HG03520 (cell line): ENCODE data around the gene ARID3B.
A peak's percentile ranks its signal among the peaks of the same experiment; 100 is the strongest.

Experiments
- ATAC-seq: cut with Tn5 transposase; IDR thresholded peaks from one replicate; pipeline ENCODE4 v1.9.1; 2021; ENCODE audit warnings: mild to moderate bottlenecking, moderate library complexity; ENCODE audit not compliant: unreplicated experiment

The ARID3B gene

GRCh38 chr15:74599156-74599555, 58.1 kb downstream of the ARID3B start:
- ATAC-seq, result no peak

- ATAC-seq, result no peak
Measured at GRCh38 chr15:74603026-74603788, 62.2 kb downstream of the ARID3B start.

DNA sequence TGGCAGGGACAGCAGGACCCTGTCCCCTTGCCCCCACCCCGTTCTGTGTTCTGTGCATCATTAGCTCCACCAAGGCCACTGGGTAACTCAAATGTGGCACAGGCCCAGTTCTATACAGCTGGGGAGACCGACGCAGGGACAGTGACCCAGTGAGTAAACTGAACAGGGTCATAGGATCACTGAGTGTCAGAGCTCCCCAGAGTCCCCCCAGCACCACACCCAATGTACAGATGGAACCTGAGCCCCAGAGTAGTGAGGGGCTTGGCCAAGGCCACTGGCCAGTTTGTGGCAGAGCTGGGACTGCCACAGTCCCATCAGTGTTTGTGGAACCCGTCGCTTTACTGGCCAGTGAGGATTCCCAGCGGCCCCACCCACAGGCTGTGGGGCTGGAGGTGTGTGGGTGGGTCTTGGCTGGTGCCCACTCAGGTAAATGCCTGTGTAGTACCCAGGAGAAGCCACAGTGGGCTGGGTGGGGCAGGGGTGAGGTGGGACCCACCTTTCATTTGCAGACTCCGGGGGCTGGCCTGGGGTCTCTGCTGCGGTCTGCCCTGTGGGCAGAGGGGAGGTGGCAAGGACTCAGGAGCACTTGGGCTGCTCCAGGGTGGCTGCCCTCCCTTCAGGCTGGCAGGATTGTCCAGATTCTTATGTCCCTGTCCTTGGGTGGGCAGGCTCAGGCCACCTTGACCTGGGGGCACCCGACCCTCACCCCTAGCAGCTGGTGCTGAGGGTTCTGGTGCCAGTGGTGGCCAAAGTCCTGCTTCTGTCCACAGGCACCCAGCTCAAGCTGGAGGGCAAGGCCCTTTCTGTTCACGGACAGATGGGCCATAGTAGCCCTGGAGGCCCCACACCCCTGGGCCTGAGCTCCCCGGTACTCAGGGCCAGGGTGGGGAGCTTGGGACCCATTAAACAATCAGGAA, 63.0 kb downstream of the ARID3B start:
- ATAC-seq, result no peak

- ATAC-seq, result no peak
Measured at GRCh38 chr15:74604983-74605794, 64.2 kb downstream of the ARID3B start.

DNA sequence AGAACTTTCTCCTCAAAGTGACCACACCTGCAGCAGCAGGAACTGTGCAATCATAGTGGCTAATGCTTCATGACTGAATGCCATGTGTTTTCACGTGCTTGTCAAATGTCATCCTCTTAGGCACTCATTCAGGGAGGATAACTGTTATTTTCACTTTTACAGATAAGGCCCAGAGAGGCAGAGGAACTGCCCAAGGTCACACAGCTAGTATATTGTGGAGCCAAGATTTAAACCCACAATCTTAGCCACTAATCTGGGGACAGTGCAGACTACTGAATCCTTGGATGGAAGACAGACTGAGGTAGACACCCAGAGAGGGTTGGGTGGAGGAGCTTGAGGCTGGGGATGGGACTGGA, 64.8 kb downstream of the ARID3B start:
- ATAC-seq, result no peak

DNA sequence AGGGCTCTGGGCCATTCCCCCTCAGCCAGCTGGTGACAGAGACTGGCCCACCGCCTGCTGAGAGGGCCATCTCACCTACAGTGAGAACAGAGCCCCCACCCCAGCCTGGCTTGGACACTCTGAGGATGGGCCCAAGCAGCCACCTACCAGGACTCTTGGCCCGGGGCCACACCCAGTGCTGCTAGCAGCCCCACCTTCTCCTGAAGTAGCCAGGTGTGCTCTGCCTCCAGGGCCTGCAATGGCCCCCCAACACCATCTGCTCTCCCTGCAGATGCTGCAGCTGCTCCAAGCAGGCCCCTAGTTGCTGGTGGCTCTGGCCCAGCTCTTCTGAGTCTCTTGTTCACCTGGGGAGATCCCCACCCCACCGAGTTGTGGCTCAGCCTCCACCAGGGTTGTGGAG, 67.8 kb downstream of the ARID3B start:
- no peak for ATAC-seq

DNA sequence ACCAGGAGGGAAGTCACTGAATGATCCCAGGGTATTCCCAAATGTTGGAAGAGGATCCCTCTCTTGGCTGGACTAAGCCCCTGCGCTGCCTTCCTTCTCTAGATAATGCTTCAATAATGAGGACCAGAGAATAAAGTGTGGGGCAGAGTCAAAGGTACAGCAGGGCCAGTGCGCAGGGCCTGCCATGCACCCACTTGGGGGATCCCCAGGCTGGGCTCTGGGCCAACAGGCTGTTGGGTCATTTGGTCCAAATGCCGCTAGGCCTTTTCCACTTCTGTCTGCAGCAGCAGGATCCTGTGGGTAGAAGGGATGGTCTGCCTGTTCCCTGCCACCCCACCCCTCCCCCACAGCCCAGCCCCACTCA, 68.9 kb downstream of the ARID3B start:
- no peak for ATAC-seq

GRCh38 chr15:74610302-74610951, 69.4 kb downstream of the ARID3B start:
- ATAC-seq, result no peak

- no peak for ATAC-seq
Measured at GRCh38 chr15:74611341-74611740, 70.3 kb downstream of the ARID3B start.

DNA sequence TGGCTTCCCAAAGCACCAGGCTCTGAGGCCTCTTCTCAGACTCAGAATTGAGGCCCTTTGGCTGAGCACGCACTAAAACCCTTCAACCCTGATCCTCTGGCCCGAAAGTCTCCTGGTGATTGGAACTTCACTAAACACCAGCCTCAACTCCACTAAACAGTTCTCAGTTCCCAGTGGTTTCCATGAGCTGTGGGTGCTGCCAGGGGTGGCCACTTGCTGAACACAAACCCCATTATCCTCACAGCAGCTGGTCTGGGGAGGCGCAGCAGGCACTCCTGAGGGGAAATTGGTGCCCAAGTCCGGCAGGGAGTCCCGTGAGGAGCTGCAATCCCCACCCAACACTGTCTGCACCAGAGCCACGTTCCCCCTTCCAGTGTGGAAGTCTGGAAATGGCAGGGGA, 70.8 kb downstream of the ARID3B start:
- no peak for ATAC-seq

GRCh38 chr15:74612677-74613076, 71.7 kb downstream of the ARID3B start:
- no peak for ATAC-seq

DNA sequence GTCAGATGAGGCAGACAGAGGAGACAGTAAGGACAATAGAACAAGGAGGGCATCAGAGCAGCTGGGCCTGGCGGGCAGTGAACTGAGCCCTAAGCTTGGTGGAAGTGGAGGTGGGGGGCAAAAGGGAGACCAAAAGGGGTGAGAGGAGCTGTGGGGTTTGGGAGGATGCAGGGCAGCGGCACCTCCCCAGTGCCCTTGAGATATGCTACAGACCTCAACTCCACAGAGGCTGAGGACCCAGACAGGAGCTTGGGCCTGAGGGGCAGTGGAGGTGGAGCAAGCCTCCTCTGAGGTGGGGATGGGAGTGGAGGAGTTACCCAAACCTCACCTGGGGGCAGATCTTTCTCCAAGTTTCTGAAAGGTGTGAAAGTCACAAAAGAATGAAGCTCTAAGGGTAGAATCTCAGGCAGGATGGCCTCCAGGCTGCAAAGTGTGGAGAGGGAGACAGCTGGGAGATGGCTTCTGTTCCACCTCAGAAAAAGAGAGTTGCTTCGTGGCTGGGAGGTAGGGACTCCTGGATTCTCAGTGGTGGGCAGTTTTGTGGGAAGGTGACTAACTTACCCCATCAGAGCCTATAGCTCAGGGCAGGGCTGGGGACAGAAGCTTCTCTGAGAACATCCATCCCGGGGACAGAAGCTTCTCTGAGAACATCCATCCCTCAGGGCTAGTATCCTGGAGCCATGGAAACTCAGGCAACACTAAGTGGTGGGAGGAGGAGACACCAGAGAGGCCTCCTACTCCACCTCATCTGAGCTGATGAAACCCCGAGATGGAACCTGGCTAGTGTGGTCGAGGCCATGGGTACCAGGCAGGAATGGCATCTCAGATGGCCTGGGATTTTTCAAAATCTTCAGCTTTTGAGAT, 72.3 kb downstream of the ARID3B start:
- ATAC-seq, result no peak

DNA sequence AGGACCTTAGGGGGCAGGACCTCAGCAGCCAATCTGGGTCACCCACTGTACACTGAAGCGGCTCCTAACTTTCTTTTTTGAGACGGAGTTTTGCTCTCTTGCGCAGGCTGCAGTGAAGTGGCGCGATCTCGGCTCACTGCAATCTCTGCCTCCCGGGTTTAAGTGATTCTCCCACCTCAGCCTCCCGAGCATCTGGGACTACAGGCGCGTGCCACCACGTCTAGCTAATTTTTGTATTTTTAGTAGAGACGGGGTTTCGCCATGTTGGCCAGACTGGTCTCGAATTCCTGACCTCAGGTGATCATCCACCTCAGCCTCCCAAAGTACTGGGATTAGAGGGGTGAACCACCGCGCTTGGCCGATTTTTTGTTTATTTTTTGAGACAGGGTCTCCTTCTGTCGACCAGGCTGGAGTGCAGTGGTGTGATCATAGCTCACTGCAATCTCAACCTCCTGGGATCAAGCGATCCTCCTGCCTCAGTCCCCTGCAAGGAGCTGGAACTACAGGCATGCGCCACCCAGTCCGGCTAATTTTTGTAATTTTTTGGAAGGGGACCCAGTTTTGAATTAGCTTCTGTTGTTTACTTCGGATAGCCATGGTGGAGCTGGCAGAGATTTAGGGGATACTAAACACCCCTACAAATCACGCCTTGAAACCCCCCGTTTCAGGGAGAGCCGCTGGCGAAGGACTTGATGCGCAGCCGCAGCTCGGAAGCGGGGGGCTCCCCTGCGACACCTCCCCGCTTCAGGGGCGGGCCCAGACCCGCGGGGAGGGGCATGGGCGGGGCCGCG, 73.1 kb downstream of the ARID3B start:
- no peak for ATAC-seq

- ATAC-seq, result peak; percentile 34
Measured at GRCh38 chr15:74614744-74615507, 73.9 kb downstream of the ARID3B start.

DNA sequence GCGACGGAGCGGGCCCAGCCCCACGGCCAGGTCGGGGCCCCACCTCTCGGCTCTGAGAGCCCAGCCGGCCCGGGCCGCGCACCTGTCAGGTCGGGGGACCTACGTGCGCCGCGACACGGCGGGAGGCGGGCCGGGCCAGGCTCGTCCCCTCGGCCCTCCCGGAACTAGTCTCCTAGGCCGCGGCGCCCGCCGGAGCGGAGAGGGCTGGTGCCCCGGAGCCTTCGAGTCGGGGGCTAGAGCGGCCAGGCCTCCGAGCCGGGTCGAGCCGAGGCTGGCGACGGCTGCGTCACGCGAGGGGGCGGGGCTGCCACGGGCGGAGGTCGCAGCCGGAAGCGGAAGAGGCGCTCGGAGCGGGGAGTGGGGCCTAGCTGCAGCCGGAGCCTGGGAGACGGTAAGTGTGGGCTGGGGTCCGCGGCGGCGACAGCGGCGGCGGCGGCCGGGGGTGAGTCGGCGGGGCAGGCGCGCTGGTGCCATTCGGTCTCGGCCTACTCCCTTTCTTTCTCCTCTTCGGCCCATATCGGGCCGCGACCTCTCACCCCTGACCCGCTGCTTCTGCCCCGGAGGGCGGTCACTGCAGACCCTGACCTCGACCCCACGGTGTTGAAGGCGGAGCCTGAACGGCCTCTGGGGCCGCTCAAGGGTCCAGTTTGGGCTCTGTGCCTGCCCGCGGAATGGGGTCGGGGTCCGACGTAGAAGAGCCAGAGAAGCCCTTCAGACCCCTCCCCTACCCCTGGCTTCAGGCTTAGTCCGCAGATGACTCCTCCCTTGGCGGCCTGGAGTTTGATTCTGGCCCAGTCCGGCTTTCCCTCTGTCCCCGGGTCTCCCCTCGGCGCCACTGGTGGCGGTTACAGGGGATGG, 74.7 kb downstream of the ARID3B start, which contains the start of gene CLK3:
Gene CLK3, plus strand, starts transcription at position 329 of the 858 bp plus-strand sequence. CDS start 3,361 bp downstream, outside the sequence.
- ATAC-seq, result peak; percentile 78

GRCh38 chr15:74616366-74616939, 75.4 kb downstream of the ARID3B start:
- ATAC-seq, result no peak

GRCh38 chr15:74616996-74617395, 76.0 kb downstream of the ARID3B start:
- ATAC-seq, result no peak
